Aorta (tissue), 5 donors: ENCODE data around the gene CFAP206. TPM values are rescaled to one million over a fixed set of nuclear protein-coding genes. Genes with fewer than 3 reads are reported as not detected.

Experiments used
- ATAC-seq: fragments of 200-7000 bp; cut with Tn5 transposase; one replicate; pipeline ENCODE4 v1.9.1; 2022; ENCODE audit warnings: moderate library complexity; ENCODE audit not compliant: low FRiP score
- DNase-seq, 2 donors: peaks; one replicate each; pipeline ENCODE4 v3.0.0-alpha.2; 2020
- H3K27ac ChIP-seq, 2 donors: one replicate each; pipeline ENCODE4 v1.5.1; 2013; ENCODE audit warnings: low read length in 2 of 2, mild to moderate bottlenecking in 2 of 2, moderate library complexity in 2 of 2, control low read depth in 1 of 2, inconsistent platforms in 1 of 2, low read depth in 1 of 2
- H3K27me3 ChIP-seq, 2 donors: one replicate each; pipeline ENCODE4 v1.6.1; 2013; ENCODE audit warnings: control low read depth in 1 of 2, low read length in 1 of 2, mild to moderate bottlenecking in 1 of 2, moderate library complexity in 1 of 2; ENCODE audit not compliant: insufficient read depth in 2 of 2, control insufficient read depth in 1 of 2
- H3K36me3 ChIP-seq, 2 donors: one replicate each; pipeline ENCODE4 v1.6.1; 2013; ENCODE audit warnings: control low read depth in 1 of 2, low read length in 1 of 2, mild to moderate bottlenecking in 1 of 2; ENCODE audit not compliant: insufficient read depth in 2 of 2, control insufficient read depth in 1 of 2
- H3K4me1 ChIP-seq, 2 donors: one replicate each; pipeline ENCODE4 v1.6.1; 2013; ENCODE audit warnings: low read length in 2 of 2, control low read depth in 1 of 2, mild to moderate bottlenecking in 1 of 2, moderate library complexity in 1 of 2; ENCODE audit not compliant: insufficient read depth in 2 of 2, control insufficient read depth in 1 of 2
- H3K4me3 ChIP-seq, 2 donors: one replicate each; pipeline ENCODE4 v1.5.1; 2013; ENCODE audit warnings: low read length in 2 of 2, control low read depth in 1 of 2, mild to moderate bottlenecking in 1 of 2
- H3K9me3 ChIP-seq: one replicate; pipeline ENCODE4 v1.6.1; 2013; ENCODE audit warnings: mild to moderate bottlenecking, low read length; ENCODE audit not compliant: control insufficient read depth
- WGBS, 2 donors: extraction: QIAGEN DNeasy Blood & Tissue Kit; methylation state at CpG; one replicate each; pipeline ENCODE4 v1.1.7; 2013; 5-methylcytosine and 5-hydroxymethylcytosine counted together
- intact Hi-C, 2 donors: fragments of 100-400 bp; cut with DNase I; formaldehyde crosslinking; loops; one replicate each; pipeline versions ENCODE4 v1.14.2 to v1.15.0; 2022
- polyA plus RNA-seq, 2 donors: library from polyadenylated mRNA; stranded (reverse); fragments of 200-250 nt; gene quantifications; one replicate each; pipeline ENCODE4 v1.2.3, GENCODE V29; 2013
- total RNA-seq, 2 donors: library from RNA; stranded (reverse); fragmentation: NEBNext Ultra II Directional; extraction: Animal tissue kit (Norgen Biotek cat#: 25700); gene quantifications; one replicate each; pipeline ENCODE4 v1.2.1, GENCODE V29; 2021
- donor health status: healthy with polysubstance abuse.
- donor health status: Bipolar disorder and iron deficiency.
- donor health status: DM: no; HTN: no; CAD: no.
- donor health status: DM: no; HTN: no; CAD: no.
- donor health status: DM: yes; HTN: yes; CAD: no.

Gene CFAP206
- total and polyA plus RNA-seq, 4 donors = 0.45 to 0.46 TPM; not detected in 2

DNA sequence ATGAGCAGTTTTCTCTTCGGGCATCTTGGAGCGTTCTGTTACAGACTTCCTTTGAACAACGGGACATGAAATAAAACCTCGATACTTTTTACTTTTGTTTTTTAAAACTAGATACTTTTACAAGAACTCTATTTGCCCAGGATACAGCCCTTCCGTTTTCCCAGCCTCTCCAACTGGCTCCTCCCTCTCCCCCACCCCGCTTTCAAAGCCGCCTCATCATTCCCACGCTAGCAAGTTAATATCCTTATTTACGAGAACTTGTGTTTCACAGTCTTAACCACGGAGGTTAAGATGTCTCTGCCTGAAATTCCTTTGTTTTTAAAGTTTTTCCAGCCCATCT is 241 bp upstream of the CFAP206 start:
- 0% methylated on average over 10 of the region's 10 CpGs for WGBS, 2 donors
- H3K27me3 ChIP-seq = no peaks in the 10 kb centered on the region
- peak overlapping the region; percentile 55 to 58 for H3K4me3 ChIP-seq
- H3K27ac ChIP-seq = no peak overlapping the region
- H3K4me1 ChIP-seq = no peaks in the 10 kb centered on the region
- H3K9me3 ChIP-seq = no peaks in the 10 kb centered on the region
- H3K36me3 ChIP-seq = no peaks in the 10 kb centered on the region
- ATAC-seq = peak; percentile 75
- intact Hi-C loops = loop anchor here in 1 of 2 donors (5.0 kb wide), 1 partner anchor 65 kb away; the partner anchor contains the start of gene SLC35A1
- no peak for DNase-seq

DNA sequence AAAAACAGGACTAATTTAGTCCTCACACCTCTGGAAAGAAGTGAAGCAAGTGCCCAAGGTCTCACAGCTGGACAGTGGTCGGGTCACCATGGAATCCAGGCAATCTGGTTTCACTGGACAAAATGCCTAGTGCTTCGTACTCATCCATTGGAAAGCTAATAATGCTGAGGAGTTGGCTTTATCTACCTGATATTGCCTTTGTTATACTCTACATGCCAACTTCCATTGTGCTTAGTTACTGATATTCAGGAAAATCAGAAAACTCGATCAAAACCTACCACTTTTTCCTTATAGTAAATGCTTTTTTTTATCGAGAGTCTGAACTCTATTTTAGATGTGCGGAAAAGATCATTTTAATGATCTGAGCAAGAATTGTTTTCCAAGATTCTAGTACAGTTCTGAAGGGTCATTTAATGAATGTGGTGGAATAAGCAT is 966 bp downstream of the CFAP206 start:
- H3K9me3 ChIP-seq = no peaks in the 10 kb centered on the region
- intact Hi-C loops = loop anchor here (2.0 to 5.0 kb wide), 2 partner anchors 64 kb away; partner anchors contain the start of gene SLC35A1 (in 2 of the 2)
- DNase-seq = no peak
- peak overlapping the region in 1 of 2 donors; percentile 20 for H3K27ac ChIP-seq
- H3K4me3 ChIP-seq = peak overlapping the region; percentile 23 to 58
- no peaks in the 10 kb centered on the region for H3K4me1 ChIP-seq
- no peaks in the 10 kb centered on the region for H3K36me3 ChIP-seq
- WGBS, 2 donors = 41 to 42% methylated on average over 5 of the region's 5 CpGs
- no peaks in the 10 kb centered on the region for H3K27me3 ChIP-seq
- ATAC-seq = no peak

DNA sequence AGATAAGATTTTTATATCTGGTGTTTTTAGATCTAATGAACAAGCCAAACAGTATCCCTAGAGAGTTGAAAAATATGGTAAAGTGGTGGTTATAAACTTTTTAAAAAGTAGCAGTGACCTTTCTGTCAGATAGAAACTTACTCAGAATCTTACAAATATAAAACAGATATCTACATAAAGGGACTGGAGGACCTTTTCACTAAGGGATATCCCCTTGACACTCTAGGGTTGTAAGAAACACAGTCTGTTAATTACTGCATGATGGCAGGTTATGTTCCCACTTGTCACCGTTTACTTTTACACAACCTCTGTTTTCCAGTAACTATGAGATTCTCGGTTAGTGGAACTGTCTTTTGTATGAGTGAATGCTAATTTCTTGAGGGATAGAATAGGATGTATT is 11.5 kb downstream of the CFAP206 start:
- 83 to 87% methylated on average over 2 of the region's 2 CpGs for WGBS, 2 donors
- H3K27me3 ChIP-seq = no peaks in the 10 kb centered on the region
- DNase-seq (no peak), ATAC-seq (no peak)
- H3K36me3 ChIP-seq = no peaks in the 10 kb centered on the region
- intact Hi-C loops = no loop called here
- H3K4me1 ChIP-seq = no peaks in the 10 kb centered on the region
- no peak overlapping the region for H3K4me3 ChIP-seq
- H3K9me3 ChIP-seq = no peaks in the 10 kb centered on the region
- H3K27ac ChIP-seq = no peak overlapping the region

DNA sequence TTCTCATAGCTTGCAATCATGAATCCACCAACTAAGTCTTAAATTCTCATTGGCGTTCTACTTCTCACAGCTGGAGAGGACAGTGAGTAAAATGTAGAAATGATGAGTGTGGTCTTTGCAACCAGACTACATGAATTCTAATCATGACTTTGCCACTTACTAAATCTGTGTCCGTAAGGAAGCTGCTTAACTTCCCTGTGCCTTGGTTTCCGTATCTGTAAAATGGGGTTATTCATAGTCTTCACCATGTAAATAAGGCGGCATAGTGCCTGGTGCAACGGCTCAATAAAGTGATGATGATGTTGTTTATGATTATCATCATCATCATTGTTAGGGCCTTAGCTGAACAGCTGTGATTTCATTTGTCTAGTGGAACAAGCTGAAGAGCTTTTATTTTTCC is 12.6 kb downstream of the CFAP206 start:
- Histone ChIP-seq H3K27ac (no peak overlapping the region), H3K4me1 (no peaks in the 10 kb centered on the region), H3K36me3 (no peaks in the 10 kb centered on the region), H3K9me3 (no peaks in the 10 kb centered on the region), H3K4me3 (no peak overlapping the region), H3K27me3 (no peaks in the 10 kb centered on the region)
- intact Hi-C loops = no loop called here
- ATAC-seq (no peak), DNase-seq (no peak)
- WGBS, 2 donors = 92 to 95% methylated on average over 5 of the region's 5 CpGs

DNA sequence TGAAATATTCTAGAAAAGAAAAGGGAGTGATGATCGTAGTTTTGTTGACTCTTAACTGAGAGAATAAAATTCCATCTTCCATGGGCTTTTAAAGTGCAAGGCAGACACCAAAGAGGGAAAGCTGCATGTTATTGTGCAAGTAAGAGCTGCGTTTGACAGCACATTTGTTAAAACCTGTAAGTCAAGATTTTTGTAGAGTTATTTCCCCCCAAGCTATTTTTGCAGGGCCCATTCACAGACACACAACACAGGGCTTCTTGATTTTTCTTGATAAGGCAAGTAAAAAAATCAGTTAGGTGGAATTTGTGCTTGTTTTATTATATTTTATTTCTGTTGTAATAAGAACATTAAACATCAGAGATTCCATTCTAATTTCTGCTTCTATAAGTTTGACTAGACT is 13.8 kb downstream of the CFAP206 start:
- 37 to 39% methylated on average over 2 of the region's 2 CpGs for WGBS, 2 donors
- Histone ChIP-seq H3K4me1 (no peaks in the 10 kb centered on the region), H3K36me3 (no peaks in the 10 kb centered on the region), H3K27ac (no peak overlapping the region), H3K4me3 (no peak overlapping the region), H3K9me3 (no peaks in the 10 kb centered on the region), H3K27me3 (no peaks in the 10 kb centered on the region)
- intact Hi-C loops = no loop called here
- ATAC-seq = no peak
- DNase-seq = no peak

DNA sequence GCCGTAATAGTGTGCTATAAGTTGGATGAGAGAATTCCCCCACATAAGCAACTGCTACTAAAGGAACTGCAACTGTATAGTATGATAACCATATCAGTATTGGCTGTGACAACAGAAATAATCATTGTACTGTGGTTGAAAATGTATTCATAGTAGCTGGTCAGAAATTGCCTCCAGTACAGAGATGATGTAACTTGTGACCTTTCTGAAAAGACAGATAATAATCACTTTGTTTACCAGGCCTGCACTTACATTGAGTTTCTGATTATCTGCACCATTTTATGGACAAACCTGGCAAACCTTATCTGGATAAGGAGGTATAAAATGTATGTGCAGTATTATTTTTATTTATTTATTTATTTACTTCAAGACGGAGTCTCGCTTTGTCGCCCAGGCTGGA is 19.0 kb downstream of the CFAP206 start:
- no peaks in the 10 kb centered on the region for H3K36me3 ChIP-seq
- WGBS, 2 donors = 97 to 98% methylated on average over 4 of the region's 4 CpGs
- intact Hi-C loops = no loop called here
- no peaks in the 10 kb centered on the region for H3K4me1 ChIP-seq
- ATAC-seq = no peak
- no peaks in the 10 kb centered on the region for H3K9me3 ChIP-seq
- no peaks in the 10 kb centered on the region for H3K27me3 ChIP-seq
- H3K27ac ChIP-seq = no peak overlapping the region
- no peak for DNase-seq
- no peak overlapping the region for H3K4me3 ChIP-seq

DNA sequence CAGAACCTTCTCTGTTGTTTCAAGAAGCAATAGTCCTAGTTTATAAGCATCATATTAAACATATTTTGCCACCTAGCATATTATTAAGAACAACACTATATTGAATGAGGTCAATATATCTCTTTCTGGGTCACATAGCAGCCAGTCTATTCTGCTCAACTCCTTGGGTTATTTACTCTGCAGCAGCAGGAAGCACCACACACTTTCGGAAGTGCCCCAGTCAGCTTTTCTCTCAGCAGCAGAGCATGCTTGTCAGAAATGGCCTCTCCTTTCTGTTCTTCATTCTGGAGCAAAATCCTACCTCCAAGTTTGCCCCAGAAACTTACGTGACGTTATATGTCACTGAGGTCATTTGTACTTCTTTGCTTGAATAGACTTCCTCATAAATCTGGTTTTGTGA is 22.7 kb downstream of the CFAP206 start:
- DNase-seq = no peak
- intact Hi-C loops = no loop called here
- WGBS, 2 donors = 54 to 56% methylated on average over 3 of the region's 3 CpGs
- no peaks in the 10 kb centered on the region for H3K4me1 ChIP-seq
- H3K4me3 ChIP-seq = no peak overlapping the region
- H3K27ac ChIP-seq = no peak overlapping the region
- H3K9me3 ChIP-seq = no peaks in the 10 kb centered on the region
- no peaks in the 10 kb centered on the region for H3K36me3 ChIP-seq
- H3K27me3 ChIP-seq = no peaks in the 10 kb centered on the region
- no peak for ATAC-seq

DNA sequence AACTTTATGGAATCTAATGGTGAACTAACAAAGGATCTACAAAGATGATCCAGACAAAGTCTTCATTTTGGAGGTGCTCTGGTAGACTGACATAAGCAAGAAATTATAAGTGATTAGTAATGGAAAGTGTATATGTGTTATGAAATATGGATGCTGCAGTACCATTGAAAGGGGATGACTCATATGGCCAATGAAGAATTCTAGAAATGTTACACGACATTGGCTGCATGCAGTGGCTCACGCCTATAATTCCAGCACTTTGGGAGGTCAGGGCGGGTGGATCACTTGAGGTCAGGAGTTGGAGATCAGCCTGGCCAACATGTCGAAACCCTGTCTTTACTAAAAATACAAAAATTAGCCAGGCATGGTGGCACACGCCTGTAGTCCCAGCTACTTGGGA is 23.5 kb downstream of the CFAP206 start:
- Histone ChIP-seq H3K27me3 (no peaks in the 10 kb centered on the region), H3K4me3 (no peak overlapping the region), H3K4me1 (no peaks in the 10 kb centered on the region), H3K27ac (no peak overlapping the region), H3K9me3 (no peaks in the 10 kb centered on the region), H3K36me3 (no peaks in the 10 kb centered on the region)
- intact Hi-C loops = no loop called here
- DNase-seq (no peak), ATAC-seq (no peak)
- 81 to 85% methylated on average over 5 of the region's 5 CpGs for WGBS, 2 donors

DNA sequence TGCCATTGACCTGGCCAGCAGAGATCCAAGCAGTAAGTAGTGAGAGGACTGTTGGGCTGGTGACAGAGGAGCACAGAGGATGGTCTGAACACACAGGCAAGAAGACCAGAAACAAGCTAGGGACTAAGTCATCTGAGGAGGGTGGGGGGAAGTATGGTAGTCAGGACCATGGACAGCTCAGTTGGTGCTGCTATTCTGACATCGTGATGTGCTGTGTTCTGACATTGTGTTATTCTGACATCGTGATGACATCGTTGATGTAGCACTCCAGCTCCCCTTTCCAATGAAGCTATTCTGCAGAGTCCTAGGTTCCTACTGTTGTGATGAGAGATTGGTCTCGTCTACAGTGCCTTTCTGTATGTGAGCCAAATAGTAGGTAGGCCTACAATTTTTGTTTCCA is 28.7 kb downstream of the CFAP206 start:
- no peaks in the 10 kb centered on the region for H3K36me3 ChIP-seq
- H3K9me3 ChIP-seq = no peaks in the 10 kb centered on the region
- 0 to 3% methylated on average over 4 of the region's 4 CpGs for WGBS, 2 donors
- intact Hi-C loops = no loop called here
- H3K4me1 ChIP-seq = no peaks in the 10 kb centered on the region
- no peaks in the 10 kb centered on the region for H3K27me3 ChIP-seq
- H3K27ac ChIP-seq = no peak overlapping the region
- no peak overlapping the region for H3K4me3 ChIP-seq
- DNase-seq (no peak), ATAC-seq (peak; percentile 81)
